PFSK-1 (cell line): Measurements from ENCODE around the gene CFAP20.

Experiments
- FOXP2 ChIP-seq: optimal IDR thresholded peaks from 2 replicates; pipeline ENCODE3; 2011; ENCODE audit warnings: borderline replicate concordance, control low read depth, inconsistent platforms; ENCODE audit not compliant: insufficient read depth; ENCODE audit errors: extremely low read length, extremely low read depth
- POLR2AphosphoS5 ChIP-seq: IDR thresholded peaks from 2 replicates; pipeline ENCODE4 v1.6.1; 2012; ENCODE audit warnings: low read depth, mild to moderate bottlenecking, control low read depth, low read length, moderate library complexity
- SIN3A ChIP-seq: IDR thresholded peaks from 2 replicates; pipeline ENCODE4 v1.6.1; 2012; ENCODE audit warnings: mild to moderate bottlenecking, low read length, moderate library complexity, borderline replicate concordance; ENCODE audit not compliant: insufficient read depth
- TAF1 ChIP-seq: IDR thresholded peaks from 2 replicates; pipeline ENCODE4 v1.6.1; 2012; ENCODE audit warnings: low read length, control low read depth, borderline replicate concordance; ENCODE audit not compliant: insufficient read depth

DNA sequence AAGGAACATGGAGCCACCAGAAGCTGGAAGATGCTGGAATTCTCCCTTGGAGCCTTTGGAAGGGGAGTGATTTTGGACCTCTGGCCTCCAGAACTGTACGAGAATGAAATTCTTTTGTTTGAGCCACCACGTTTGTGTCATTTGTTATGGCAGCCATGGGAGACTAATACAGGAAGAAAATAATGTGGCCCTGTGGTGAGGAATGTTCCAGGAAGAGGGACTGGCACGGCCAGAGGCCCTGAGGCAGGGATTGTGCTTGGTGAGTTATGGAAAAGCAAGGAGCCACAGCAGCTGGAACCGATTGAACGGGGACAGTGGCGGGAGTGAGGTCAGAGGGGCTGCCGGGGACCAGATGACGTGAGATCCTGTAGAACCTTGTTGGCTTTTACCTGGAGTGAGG, 51.4 kb downstream of the CFAP20 start:
- TF ChIP-seq POLR2AphosphoS5 (no peak), FOXP2 (no peak), SIN3A (no peak), TAF1 (no peak)
